GM19328 (cell line): ENCODE results near the gene NUDT21.
"Not testable (repeated sequence)": the region's sequence is repeated elsewhere in the genome, so short reads cannot be mapped to it uniquely, and the experiment has no call there.

Experiments
- ATAC-seq: cut with Tn5 transposase; IDR thresholded peaks from one replicate; pipeline ENCODE4 v1.9.1; 2021; ENCODE audit warnings: mild to moderate bottlenecking, moderate library complexity; ENCODE audit not compliant: unreplicated experiment

NUDT21 gene

DNA sequence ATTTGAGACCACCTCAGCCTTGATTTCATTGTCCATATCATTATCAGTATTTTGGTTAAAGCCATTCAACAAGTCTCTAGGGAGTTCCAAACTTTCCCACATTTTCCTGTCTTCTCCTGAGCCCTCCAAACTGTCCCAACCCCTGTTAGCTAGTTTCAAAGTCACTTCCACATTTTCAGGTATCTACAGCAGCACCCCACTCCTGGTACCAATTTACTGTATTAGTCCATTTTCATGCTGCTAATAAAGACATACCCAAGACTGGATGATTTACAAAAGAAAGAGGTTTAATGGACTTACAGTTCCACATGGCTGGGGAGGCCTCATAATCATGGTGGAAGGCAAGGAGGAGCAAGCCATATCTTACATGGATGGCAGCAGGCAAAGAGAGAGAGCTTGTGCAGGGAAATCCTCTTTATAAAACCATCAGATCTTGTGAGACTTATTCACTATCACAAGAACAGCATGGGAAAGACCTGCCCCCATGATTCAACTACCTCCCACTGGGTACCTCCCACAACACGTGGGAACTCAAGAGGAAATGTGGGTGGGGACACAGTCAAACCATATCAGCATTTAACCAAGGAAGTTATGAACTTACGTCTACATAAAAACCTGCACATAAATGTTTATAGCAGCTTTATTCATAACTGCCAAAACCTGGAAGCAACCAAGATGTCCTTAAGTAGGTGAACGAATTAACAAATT, 70.2 kb downstream of the NUDT21 start:
- ATAC-seq: not testable (repeated sequence)
